NCI-H1694 treated with DMSO at 0.1 percent for 48 hours (cell line): ENCODE results near the gene MYLK3.
"Not testable (repeated sequence)": the region's sequence is repeated elsewhere in the genome, so short reads cannot be mapped to it uniquely, and the experiment has no call there.

Source experiments
- DNase-seq: peaks from one replicate; lab custom pipeline; 2025; lab: John Stamatoyannopoulos, UW

MYLK3 gene

GRCh38 chr16:46747777-46748651, at the start of gene MYLK3:
Gene MYLK3, minus strand, starts transcription at chr16:46748344. Its CDS starts 151 bp downstream, at chr16:46748193.
- DNase-seq: no peak

GRCh38 chr16:46797501-46797900, 49.4 kb upstream of the MYLK3 start:
- DNase-seq: no peak

- no peak for DNase-seq
Observed at GRCh38 chr16:46796764-46797269, 48.7 kb upstream of the MYLK3 start.

GRCh38 chr16:46793841-46794240, 45.7 kb upstream of the MYLK3 start:
- DNase-seq: no peak

- no peak for DNase-seq
Observed at GRCh38 chr16:46790599-46791270, 42.6 kb upstream of the MYLK3 start.

- no peak for DNase-seq
Observed at GRCh38 chr16:46789499-46790414, 41.6 kb upstream of the MYLK3 start.

GRCh38 chr16:46788891-46789474, 40.8 kb upstream of the MYLK3 start:
- DNase-seq: no peak

GRCh38 chr16:46787909-46788308, 39.8 kb upstream of the MYLK3 start:
- no peak for DNase-seq

GRCh38 chr16:46785076-46785845, 37.1 kb upstream of the MYLK3 start:
- no peak for DNase-seq

- DNase-seq: not testable (repeated sequence)
Observed at GRCh38 chr16:46784569-46784968, 36.4 kb upstream of the MYLK3 start.

GRCh38 chr16:46783800-46784199, 35.7 kb upstream of the MYLK3 start:
- no peak for DNase-seq

GRCh38 chr16:46782320-46782719, 34.2 kb upstream of the MYLK3 start:
- no peak for DNase-seq

GRCh38 chr16:46777804-46778203, 29.7 kb upstream of the MYLK3 start:
- no peak for DNase-seq

GRCh38 chr16:46775214-46775613, 27.1 kb upstream of the MYLK3 start:
- no peak for DNase-seq

GRCh38 chr16:46774743-46775177, 26.6 kb upstream of the MYLK3 start:
- DNase-seq: no peak

GRCh38 chr16:46772463-46772862, 24.3 kb upstream of the MYLK3 start:
- DNase-seq: no peak

GRCh38 chr16:46768809-46769208, 20.7 kb upstream of the MYLK3 start:
- DNase-seq: no peak

GRCh38 chr16:46765050-46765449, 16.9 kb upstream of the MYLK3 start:
- DNase-seq: no peak

GRCh38 chr16:46763147-46763546, 15.0 kb upstream of the MYLK3 start:
- no peak for DNase-seq

GRCh38 chr16:46762583-46762982, 14.4 kb upstream of the MYLK3 start:
- DNase-seq: no peak

GRCh38 chr16:46759309-46759708, 11.2 kb upstream of the MYLK3 start:
- DNase-seq: no peak
